GM10266 (cell line): ENCODE data around the gene PDE6A.
"Not testable (repeated sequence)": the region's sequence is repeated elsewhere in the genome, so short reads cannot be mapped to it uniquely, and the experiment has no call there.

Experiments used
- DNase-seq: peaks from one replicate; pipeline ENCODE4 v3.0.0; 2012; ENCODE audit errors: extremely low spot score
- CTCF ChIP-seq: IDR thresholded peaks from 2 replicates; pipeline ENCODE4 v1.5.1; 2012; ENCODE audit warnings: mild to moderate bottlenecking, low read depth; ENCODE audit not compliant: control insufficient read depth, insufficient read depth; ENCODE audit errors: missing control alignments

Gene PDE6A

GRCh38 chr5:149870697-149871096 is 73.9 kb downstream of the PDE6A start:
- no peak for TF ChIP-seq CTCF
- no peak for DNase-seq

- DNase-seq: no peak
- TF ChIP-seq CTCF: no peak
Measured at GRCh38 chr5:149870232-149870631, 74.4 kb downstream of the PDE6A start.

GRCh38 chr5:149869411-149869821 is 75.2 kb downstream of the PDE6A start:
- DNase-seq: no peak
- no peak for TF ChIP-seq CTCF

- no peak for DNase-seq
- no peak for TF ChIP-seq CTCF
Measured at GRCh38 chr5:149865746-149866145, 78.8 kb downstream of the PDE6A start.

GRCh38 chr5:149863830-149864229 is 80.8 kb downstream of the PDE6A start:
- TF ChIP-seq CTCF: no peak
- DNase-seq: no peak

- no peak for TF ChIP-seq CTCF
- DNase-seq: no peak
Measured at GRCh38 chr5:149863176-149863575, 81.4 kb downstream of the PDE6A start.

- no peak for TF ChIP-seq CTCF
- peak; percentile 48 for DNase-seq
Measured at GRCh38 chr5:149860801-149861322, 83.7 kb downstream of the PDE6A start.

GRCh38 chr5:149859746-149860145 is 84.8 kb downstream of the PDE6A start:
- DNase-seq: no peak
- no peak for TF ChIP-seq CTCF

- not testable (repeated sequence) for DNase-seq
Measured at GRCh38 chr5:149858481-149858880, 86.1 kb downstream of the PDE6A start.
